Liver (tissue), 3 donors: Measurements from ENCODE around the gene VAPA.

Experiments used
- ATF3 ChIP-seq: IDR thresholded peaks from 2 replicates; pipeline ENCODE4 v1.6.1; 2016; ENCODE audit warnings: antibody characterized with exemption
- EGR1 ChIP-seq, 2 donors: IDR thresholded peaks; 2 replicates each; pipeline ENCODE4 v1.6.1; 2016 to 2018; ENCODE audit warnings: antibody characterized with exemption in 2 of 2, low read depth in 2 of 2
- HNF4A ChIP-seq, 2 donors: conservative IDR thresholded peaks; 2 replicates each; pipeline ENCODE4 v1.6.1; 2016; ENCODE audit warnings: antibody characterized with exemption in 2 of 2, mild to moderate bottlenecking in 2 of 2
- JUND ChIP-seq, 2 donors: IDR thresholded peaks; 2 replicates each; pipeline ENCODE4 v1.6.1; 2016; ENCODE audit warnings: antibody characterized with exemption in 2 of 2
- MAX ChIP-seq: IDR thresholded peaks from 2 replicates; pipeline ENCODE4 v1.6.1; 2016; ENCODE audit warnings: antibody characterized with exemption
- RAD21 ChIP-seq, 2 donors: IDR thresholded peaks; 2 replicates each; pipeline ENCODE4 v1.6.1; 2016; ENCODE audit warnings: antibody characterized with exemption in 2 of 2, mild to moderate bottlenecking in 2 of 2
- RXRA ChIP-seq, 2 donors: IDR thresholded peaks; 2 replicates each; pipeline ENCODE4 v1.6.1; 2017 to 2018; ENCODE audit warnings: antibody characterized with exemption in 2 of 2, mild to moderate bottlenecking in 1 of 2
- SP1 ChIP-seq: IDR thresholded peaks from 2 replicates; pipeline ENCODE4 v1.6.1; 2018; ENCODE audit warnings: antibody characterized with exemption, mild to moderate bottlenecking
- YY1 ChIP-seq: IDR thresholded peaks from 2 replicates; pipeline ENCODE4 v1.6.1; 2016; ENCODE audit warnings: antibody characterized with exemption, mild to moderate bottlenecking
- TF ChIP-seq, protein P1 (sequence below): fragments of 150-350 bp; IDR thresholded peaks from 2 replicates; pipeline ENCODE4 v1.5.1; 2017; ENCODE audit warnings: improper control_type of control experiment, low read depth, low read length; ENCODE audit not compliant: missing input control
- TF ChIP-seq, protein P2 (sequence below): IDR thresholded peaks from 2 replicates; pipeline ENCODE4 v1.6.1; 2016; ENCODE audit warnings: antibody characterized with exemption, mild to moderate bottlenecking
- TF ChIP-seq, protein P3 (sequence below): IDR thresholded peaks from 2 replicates; pipeline ENCODE4 v1.6.1; 2016; ENCODE audit warnings: antibody characterized with exemption
- donor health status: healthy.
- donor health status: healthy.

GRCh38 chr18:9876212-9876866 lies 37.5 kb upstream of the VAPA start:
- TF ChIP-seq JUND (IDR thresholded peaks at IDR 0.05) (no peak), ATF3 (no peak), YY1 (no peak), RXRA (IDR thresholded peaks at IDR 0.05) (no peak), SP1 (no peak), RAD21 (IDR thresholded peaks at IDR 0.05) (no peak), EGR1 (IDR thresholded peaks at IDR 0.05; ENCODE audit: low read depth in 2 of 2) (no peak), MAX (no peak), HNF4A (conservative IDR thresholded peaks at IDR 0.05) (no peak)
- TF ChIP-seq, protein P1, sequence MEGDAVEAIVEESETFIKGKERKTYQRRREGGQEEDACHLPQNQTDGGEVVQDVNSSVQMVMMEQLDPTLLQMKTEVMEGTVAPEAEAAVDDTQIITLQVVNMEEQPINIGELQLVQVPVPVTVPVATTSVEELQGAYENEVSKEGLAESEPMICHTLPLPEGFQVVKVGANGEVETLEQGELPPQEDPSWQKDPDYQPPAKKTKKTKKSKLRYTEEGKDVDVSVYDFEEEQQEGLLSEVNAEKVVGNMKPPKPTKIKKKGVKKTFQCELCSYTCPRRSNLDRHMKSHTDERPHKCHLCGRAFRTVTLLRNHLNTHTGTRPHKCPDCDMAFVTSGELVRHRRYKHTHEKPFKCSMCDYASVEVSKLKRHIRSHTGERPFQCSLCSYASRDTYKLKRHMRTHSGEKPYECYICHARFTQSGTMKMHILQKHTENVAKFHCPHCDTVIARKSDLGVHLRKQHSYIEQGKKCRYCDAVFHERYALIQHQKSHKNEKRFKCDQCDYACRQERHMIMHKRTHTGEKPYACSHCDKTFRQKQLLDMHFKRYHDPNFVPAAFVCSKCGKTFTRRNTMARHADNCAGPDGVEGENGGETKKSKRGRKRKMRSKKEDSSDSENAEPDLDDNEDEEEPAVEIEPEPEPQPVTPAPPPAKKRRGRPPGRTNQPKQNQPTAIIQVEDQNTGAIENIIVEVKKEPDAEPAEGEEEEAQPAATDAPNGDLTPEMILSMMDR = no peak
- TF ChIP-seq, protein P2, sequence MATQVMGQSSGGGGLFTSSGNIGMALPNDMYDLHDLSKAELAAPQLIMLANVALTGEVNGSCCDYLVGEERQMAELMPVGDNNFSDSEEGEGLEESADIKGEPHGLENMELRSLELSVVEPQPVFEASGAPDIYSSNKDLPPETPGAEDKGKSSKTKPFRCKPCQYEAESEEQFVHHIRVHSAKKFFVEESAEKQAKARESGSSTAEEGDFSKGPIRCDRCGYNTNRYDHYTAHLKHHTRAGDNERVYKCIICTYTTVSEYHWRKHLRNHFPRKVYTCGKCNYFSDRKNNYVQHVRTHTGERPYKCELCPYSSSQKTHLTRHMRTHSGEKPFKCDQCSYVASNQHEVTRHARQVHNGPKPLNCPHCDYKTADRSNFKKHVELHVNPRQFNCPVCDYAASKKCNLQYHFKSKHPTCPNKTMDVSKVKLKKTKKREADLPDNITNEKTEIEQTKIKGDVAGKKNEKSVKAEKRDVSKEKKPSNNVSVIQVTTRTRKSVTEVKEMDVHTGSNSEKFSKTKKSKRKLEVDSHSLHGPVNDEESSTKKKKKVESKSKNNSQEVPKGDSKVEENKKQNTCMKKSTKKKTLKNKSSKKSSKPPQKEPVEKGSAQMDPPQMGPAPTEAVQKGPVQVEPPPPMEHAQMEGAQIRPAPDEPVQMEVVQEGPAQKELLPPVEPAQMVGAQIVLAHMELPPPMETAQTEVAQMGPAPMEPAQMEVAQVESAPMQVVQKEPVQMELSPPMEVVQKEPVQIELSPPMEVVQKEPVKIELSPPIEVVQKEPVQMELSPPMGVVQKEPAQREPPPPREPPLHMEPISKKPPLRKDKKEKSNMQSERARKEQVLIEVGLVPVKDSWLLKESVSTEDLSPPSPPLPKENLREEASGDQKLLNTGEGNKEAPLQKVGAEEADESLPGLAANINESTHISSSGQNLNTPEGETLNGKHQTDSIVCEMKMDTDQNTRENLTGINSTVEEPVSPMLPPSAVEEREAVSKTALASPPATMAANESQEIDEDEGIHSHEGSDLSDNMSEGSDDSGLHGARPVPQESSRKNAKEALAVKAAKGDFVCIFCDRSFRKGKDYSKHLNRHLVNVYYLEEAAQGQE = no peak
- TF ChIP-seq, protein P3, sequence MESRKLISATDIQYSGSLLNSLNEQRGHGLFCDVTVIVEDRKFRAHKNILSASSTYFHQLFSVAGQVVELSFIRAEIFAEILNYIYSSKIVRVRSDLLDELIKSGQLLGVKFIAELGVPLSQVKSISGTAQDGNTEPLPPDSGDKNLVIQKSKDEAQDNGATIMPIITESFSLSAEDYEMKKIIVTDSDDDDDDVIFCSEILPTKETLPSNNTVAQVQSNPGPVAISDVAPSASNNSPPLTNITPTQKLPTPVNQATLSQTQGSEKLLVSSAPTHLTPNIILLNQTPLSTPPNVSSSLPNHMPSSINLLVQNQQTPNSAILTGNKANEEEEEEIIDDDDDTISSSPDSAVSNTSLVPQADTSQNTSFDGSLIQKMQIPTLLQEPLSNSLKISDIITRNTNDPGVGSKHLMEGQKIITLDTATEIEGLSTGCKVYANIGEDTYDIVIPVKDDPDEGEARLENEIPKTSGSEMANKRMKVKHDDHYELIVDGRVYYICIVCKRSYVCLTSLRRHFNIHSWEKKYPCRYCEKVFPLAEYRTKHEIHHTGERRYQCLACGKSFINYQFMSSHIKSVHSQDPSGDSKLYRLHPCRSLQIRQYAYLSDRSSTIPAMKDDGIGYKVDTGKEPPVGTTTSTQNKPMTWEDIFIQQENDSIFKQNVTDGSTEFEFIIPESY = no peak
